Esophagus muscularis mucosa (tissue), 4 donors: ENCODE data around the gene ESD. TPM values are rescaled to one million over a fixed set of nuclear protein-coding genes. Genes with fewer than 3 reads are reported as not detected.

ENCODE experiments used
- DNase-seq: peaks from one replicate; pipeline ENCODE4 v3.0.0-alpha.2; 2017; ENCODE audit errors: extremely low spot score
- H3K27ac ChIP-seq, 4 donors: fragments of 200-600 bp; sonication (generic); replicated peaks in 1 of 4; 1 replicate in 3 of 4; 2 replicates in 1 of 4; pipeline ENCODE4 v1.5.1; 2016 to 2019; ENCODE audit warnings: mild to moderate bottlenecking in 1 of 4
- H3K27me3 ChIP-seq, 4 donors: fragments of 200-600 bp; sonication (generic); one replicate each; pipeline versions ENCODE4 v1.5.1 to v1.6.0; 2016 to 2019
- H3K36me3 ChIP-seq, 4 donors: fragments of 200-600 bp; sonication (generic); one replicate each; pipeline ENCODE4 v1.5.1; 2016 to 2019
- H3K4me1 ChIP-seq, 4 donors: fragments of 200-600 bp; sonication (generic); one replicate each; pipeline ENCODE4 v1.5.1; 2016 to 2019
- H3K4me3 ChIP-seq, 4 donors: fragments of 200-600 bp; sonication (generic); 1 replicate in 2 of 4; 2 replicates in 2 of 4; pipeline ENCODE4 v1.5.1; 2016 to 2019; ENCODE audit warnings: mild to moderate bottlenecking in 4 of 4, moderate library complexity in 1 of 4
- H3K9me3 ChIP-seq, 4 donors: fragments of 200-600 bp; sonication (generic); 1 replicate in 3 of 4; 2 replicates in 1 of 4; pipeline ENCODE4 v1.5.1; 2016 to 2019
- EP300 ChIP-seq: sonication (generic); formaldehyde crosslinking; IDR thresholded peaks from one replicate; pipeline ENCODE4 v1.6.1; 2017; ENCODE audit warnings: antibody characterized with exemption
- POLR2A ChIP-seq: fragments of 450-650 bp; IDR thresholded peaks from one replicate; pipeline ENCODE4 v1.6.1; 2017; ENCODE audit warnings: antibody characterized with exemption, moderate library complexity, mild to moderate bottlenecking, low read depth
- POLR2AphosphoS5 ChIP-seq, 2 donors: sonication (generic); formaldehyde crosslinking; IDR thresholded peaks; one replicate each; pipeline ENCODE4 v1.6.1; 2017; ENCODE audit warnings: antibody characterized with exemption in 2 of 2
- WGBS: methylation state at CpG from one replicate; pipeline ENCODE4 v1.1.5; 2018; 5-methylcytosine and 5-hydroxymethylcytosine counted together
- intact Hi-C: fragments of 100-400 bp; cut with DNase I; formaldehyde crosslinking; loops from one replicate; pipeline ENCODE4 v1.15.1; 2023
- total RNA-seq, 4 donors: library from RNA; depleted of rRNA; stranded (reverse); fragments of >200 nt; gene quantifications; one replicate each; pipeline versions ENCODE4 v1.1.0 to v1.2.1, GENCODE V29; 2016
- TF ChIP-seq, protein P1 (sequence below), 3 experiments: fragments of 200-600 bp in 2 of 3; fragments of 450-650 bp in 1 of 3; sonication (generic) in 2 of 3; IDR thresholded peaks; one replicate each; pipeline ENCODE4 v1.5.1; 2017 to 2019; ENCODE audit warnings: antibody characterized with exemption in 3 of 3, mild to moderate bottlenecking in 2 of 3, moderate library complexity in 1 of 3

The ESD gene
- total RNA-seq, 4 donors from 2014 or later, result 115 to 150 (median 129) TPM

DNA sequence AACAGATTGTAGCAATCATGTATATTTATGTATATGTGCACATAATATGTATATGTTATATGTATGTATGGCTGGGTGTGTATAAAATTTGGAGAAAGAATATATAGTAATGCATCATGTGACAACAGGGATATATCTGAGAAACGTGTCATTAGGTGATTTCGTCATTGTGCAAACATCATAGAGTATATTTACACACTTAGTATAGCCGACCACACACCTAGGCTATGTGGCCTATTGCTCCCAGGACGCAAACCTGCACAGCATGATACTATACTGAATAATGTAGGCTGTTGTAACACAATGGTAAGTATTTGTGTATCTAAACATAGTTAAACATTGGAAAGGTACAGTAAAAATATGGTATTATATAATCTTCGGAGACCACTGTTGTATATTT lies 43.8 kb downstream of the ESD start:
- Histone ChIP-seq H3K27me3 (no peaks in the 10 kb centered on the region), H3K9me3 (no peaks in the 10 kb centered on the region), H3K27ac (no peak overlapping the region), H3K36me3 (peaks cover 8 to 49% (median 39%) of the 10 kb centered on the region in 4 donors), H3K4me3 (no peak overlapping the region), H3K4me1 (peaks cover 5 to 13% (median 9%) of the 10 kb centered on the region in 4 donors)
- 77% methylated on average over 5 of the region's 5 CpGs for WGBS
- intact Hi-C loops, result no loop called here
- no peak for TF ChIP-seq EP300
- no peak for TF ChIP-seq POLR2AphosphoS5 (IDR thresholded peaks at IDR 0.05)
- TF ChIP-seq, protein P1, sequence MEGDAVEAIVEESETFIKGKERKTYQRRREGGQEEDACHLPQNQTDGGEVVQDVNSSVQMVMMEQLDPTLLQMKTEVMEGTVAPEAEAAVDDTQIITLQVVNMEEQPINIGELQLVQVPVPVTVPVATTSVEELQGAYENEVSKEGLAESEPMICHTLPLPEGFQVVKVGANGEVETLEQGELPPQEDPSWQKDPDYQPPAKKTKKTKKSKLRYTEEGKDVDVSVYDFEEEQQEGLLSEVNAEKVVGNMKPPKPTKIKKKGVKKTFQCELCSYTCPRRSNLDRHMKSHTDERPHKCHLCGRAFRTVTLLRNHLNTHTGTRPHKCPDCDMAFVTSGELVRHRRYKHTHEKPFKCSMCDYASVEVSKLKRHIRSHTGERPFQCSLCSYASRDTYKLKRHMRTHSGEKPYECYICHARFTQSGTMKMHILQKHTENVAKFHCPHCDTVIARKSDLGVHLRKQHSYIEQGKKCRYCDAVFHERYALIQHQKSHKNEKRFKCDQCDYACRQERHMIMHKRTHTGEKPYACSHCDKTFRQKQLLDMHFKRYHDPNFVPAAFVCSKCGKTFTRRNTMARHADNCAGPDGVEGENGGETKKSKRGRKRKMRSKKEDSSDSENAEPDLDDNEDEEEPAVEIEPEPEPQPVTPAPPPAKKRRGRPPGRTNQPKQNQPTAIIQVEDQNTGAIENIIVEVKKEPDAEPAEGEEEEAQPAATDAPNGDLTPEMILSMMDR (IDR thresholded peaks at IDR 0.05), result no peak
- no peak for TF ChIP-seq POLR2A
- no peak for DNase-seq

DNA sequence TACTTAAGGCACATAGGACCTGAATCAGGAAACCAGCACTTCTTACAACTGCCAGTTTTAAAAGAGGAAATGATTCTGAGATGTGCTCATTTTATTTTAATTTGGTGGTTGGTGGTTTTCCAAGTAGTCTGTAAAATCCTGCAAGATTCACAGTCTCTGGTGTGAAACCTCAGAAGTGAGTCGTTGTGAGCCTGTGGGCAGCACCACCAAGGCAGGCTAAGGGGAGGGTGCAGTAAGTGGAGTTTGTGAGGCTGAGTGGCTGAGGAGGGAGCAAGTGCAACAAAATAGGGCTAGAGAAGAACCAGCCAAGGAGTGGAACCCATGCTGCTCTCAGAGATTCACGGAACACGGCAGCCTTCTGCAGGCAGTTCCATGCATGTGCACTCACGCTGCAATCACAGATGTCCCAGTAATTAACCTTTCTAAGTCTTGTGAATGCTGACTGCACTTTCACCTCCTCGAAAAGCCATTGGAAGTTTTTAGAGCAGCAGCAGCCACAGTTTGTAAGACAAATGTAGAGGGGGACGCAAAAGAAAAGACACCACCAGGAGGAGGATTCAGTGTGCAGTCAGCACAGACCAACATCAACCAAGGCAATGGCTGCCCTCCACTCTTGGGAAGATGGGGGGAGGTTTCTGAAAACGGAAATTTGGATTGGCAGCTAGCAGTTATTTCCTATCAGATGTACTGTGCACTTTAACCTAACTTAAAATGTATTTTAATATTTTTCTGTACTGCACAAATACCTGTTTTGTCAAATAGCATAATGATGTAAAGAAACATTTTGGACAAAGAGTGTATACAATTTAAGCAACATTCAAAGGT lies 44.9 kb downstream of the ESD start:
- DNase-seq, result no peak
- no peaks in the 10 kb centered on the region for H3K9me3 ChIP-seq
- TF ChIP-seq, protein P1 (IDR thresholded peaks at IDR 0.05), result no peak
- no peak for TF ChIP-seq EP300
- TF ChIP-seq POLR2AphosphoS5 (IDR thresholded peaks at IDR 0.05), result no peak
- no peak for TF ChIP-seq POLR2A
- H3K4me1 ChIP-seq, result peaks cover 0 to 9% (median 4%) of the 10 kb centered on the region in 4 donors
- intact Hi-C loops, result no loop called here
- WGBS, result 59% methylated on average over 7 of the region's 7 CpGs
- peaks cover 8 to 55% (median 46%) of the 10 kb centered on the region in 4 donors for H3K36me3 ChIP-seq
- no peaks in the 10 kb centered on the region for H3K27me3 ChIP-seq
- no peak overlapping the region for H3K4me3 ChIP-seq
- no peak overlapping the region for H3K27ac ChIP-seq

DNA sequence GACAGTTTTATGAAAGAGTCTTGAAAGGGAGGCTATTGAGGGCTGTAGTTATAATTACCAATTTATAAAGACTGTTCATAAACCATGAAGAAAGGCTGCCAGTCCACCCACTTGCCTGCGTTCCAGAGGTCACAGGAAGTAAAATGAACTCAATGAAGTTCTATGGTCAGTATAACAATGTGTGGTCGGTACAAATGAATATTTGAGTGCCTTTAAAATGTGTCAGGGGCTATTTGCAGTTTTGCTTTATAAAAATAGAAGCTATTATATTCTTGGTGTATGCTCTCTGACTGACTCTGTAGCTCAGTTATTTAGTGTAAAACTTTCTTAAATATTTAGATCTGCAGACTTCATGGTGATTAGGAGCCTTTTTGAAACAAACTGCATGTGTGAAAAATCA lies 47.0 kb downstream of the ESD start:
- DNase-seq, result no peak
- 50% methylated on average over 2 of the region's 2 CpGs for WGBS
- Histone ChIP-seq H3K36me3 (peaks cover 8 to 75% (median 58%) of the 10 kb centered on the region in 4 donors), H3K9me3 (no peaks in the 10 kb centered on the region), H3K4me3 (no peak overlapping the region), H3K4me1 (peaks cover 0 to 5% (median 0%) of the 10 kb centered on the region in 4 donors), H3K27me3 (no peaks in the 10 kb centered on the region), H3K27ac (no peak overlapping the region)
- intact Hi-C loops, result no loop called here
- TF ChIP-seq EP300, result no peak
- no peak for TF ChIP-seq POLR2A
- TF ChIP-seq POLR2AphosphoS5 (IDR thresholded peaks at IDR 0.05), result no peak
- TF ChIP-seq, protein P1 (IDR thresholded peaks at IDR 0.05), result no peak

DNA sequence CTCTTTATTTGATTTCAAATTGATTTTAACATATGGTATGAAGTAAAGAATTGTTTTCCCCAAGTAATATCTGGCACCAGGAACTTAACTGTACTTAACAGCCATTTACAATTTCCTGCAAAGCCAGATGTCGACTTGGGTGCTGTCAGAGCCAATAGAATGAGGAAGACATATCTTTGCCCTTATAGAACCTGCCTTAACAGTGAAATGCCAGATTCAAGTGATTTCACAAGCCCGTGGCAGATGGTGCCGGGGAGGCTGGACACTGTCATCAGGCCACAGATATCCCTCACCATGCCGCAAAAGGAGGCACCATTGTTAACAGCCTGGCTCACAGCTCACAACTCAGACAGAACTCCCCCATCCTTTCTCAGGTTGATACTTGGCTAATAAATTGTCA lies 48.7 kb downstream of the ESD start:
- H3K27me3 ChIP-seq, result no peaks in the 10 kb centered on the region
- TF ChIP-seq POLR2AphosphoS5 (IDR thresholded peaks at IDR 0.05) (no peak), EP300 (no peak), POLR2A (no peak)
- TF ChIP-seq, protein P1 (IDR thresholded peaks at IDR 0.05), result no peak
- DNase-seq, result no peak
- H3K36me3 ChIP-seq, result peaks cover 8 to 83% (median 62%) of the 10 kb centered on the region in 4 donors
- peaks cover 0 to 5% (median 0%) of the 10 kb centered on the region in 4 donors for H3K4me1 ChIP-seq
- H3K27ac ChIP-seq, result no peak overlapping the region
- no peak overlapping the region for H3K4me3 ChIP-seq
- no peaks in the 10 kb centered on the region for H3K9me3 ChIP-seq
- intact Hi-C loops, result no loop called here
- WGBS, result 81% methylated on average over 4 of the region's 4 CpGs
